NCI-H2196 (cell line): ENCODE measurements around the gene EGF.

Experiments used
- DNase-seq: peaks from one replicate; lab custom pipeline; 2025; ENCODE audit not compliant: unreplicated experiment; lab: John Stamatoyannopoulos, UW

Gene EGF

DNA sequence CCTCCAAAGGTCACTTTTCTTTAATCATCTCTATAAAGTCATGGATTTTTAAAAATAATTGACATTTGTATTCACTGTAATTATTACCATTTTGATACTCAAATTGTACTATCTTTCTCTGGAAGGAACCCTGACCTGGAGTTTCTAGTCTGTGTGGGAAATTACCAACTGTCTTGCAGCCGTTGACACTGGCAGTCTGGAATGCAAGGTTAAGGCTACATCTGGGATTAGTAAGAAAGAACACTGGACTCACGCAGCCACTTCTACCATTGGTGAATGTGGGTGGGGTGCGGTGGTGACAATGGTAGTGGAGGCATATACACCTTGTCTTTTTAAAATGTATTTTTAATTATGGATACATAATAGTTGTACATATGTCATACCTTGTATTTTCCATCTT, 40.9 kb downstream of the EGF start:
- no peak for DNase-seq

GRCh38 chr4:109955146-109955545, 42.5 kb downstream of the EGF start:
- no peak for DNase-seq

- DNase-seq: no peak
These were observed 44.5 kb downstream of the EGF start for GRCh38 chr4:109957227-109957626.

- no peak for DNase-seq
These were observed 46.5 kb downstream of the EGF start for GRCh38 chr4:109959195-109959594.

DNA sequence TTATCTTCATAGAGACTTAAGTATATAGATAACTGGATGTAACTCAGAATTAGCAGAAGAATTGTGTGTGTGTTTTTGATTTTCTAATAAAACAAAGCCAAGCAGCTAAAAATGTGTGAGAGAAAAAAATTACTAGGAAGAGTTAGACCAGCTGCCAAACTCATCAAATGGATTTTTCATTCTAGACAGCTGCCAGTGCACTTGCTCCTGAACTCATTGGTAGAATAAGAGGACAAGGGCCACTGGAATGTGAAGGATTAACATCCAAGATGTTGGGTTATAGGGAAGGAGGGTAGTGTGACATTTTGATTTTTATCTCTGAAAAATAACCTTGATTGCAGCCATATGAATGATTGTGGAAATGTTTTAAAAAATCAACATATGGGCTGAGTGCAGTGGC, 49.7 kb downstream of the EGF start:
- DNase-seq: no peak

GRCh38 chr4:109966891-109967481, 54.3 kb downstream of the EGF start:
- DNase-seq: no peak

DNA sequence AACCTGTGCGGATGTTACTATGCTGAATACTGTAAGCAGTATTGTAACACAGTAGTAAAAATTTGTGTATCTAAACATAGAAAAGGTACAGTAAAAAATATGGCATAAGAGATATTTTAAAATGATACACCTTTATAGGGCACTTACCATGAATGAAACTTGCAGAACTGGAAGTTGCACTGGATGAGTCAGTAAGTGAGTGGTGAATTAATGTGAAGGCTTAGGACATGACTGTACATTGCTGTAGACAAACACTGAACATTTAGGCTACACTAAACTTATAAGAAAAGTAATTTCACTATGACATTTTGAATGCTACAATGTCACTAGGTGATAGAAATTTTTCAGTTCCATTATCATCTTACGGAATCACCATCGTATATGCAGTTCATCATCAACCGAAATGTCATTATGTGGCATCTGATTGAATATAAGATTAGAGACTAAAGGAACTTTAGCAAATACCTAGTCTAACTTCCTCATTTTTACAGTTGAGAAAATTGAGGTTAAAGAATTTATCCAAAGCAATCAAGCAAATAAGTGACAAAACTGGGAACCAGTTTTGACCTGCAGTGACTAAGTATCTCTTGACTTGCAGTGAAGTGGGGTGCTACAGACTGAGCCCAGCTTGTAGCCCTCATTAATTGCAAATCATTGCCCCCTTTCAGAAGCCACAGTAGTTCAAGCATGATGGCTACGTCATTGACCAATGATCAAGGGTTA, 55.3 kb downstream of the EGF start:
- no peak for DNase-seq

- no peak for DNase-seq
These were observed 56.4 kb downstream of the EGF start for GRCh38 chr4:109969087-109969486.

DNA sequence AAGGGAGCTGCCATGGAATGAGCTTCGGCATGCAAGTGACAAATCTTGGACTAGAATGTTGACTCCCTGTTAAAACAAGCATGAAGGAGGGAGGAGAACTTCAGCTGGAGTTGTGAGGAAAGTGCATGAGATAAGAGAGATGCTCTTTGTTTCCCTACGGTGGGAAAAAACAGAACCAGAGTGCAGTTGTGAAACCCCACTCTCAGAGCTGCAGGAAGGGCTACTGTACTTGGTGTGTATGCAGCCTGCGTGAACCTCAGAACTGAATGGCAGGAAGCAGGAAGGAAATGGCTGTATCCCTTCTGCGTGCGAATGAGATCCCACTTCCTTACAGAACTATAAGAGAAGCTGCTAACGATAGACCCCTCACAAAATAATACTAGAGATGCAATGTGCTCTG, 57.2 kb downstream of the EGF start:
- no peak for DNase-seq

DNA sequence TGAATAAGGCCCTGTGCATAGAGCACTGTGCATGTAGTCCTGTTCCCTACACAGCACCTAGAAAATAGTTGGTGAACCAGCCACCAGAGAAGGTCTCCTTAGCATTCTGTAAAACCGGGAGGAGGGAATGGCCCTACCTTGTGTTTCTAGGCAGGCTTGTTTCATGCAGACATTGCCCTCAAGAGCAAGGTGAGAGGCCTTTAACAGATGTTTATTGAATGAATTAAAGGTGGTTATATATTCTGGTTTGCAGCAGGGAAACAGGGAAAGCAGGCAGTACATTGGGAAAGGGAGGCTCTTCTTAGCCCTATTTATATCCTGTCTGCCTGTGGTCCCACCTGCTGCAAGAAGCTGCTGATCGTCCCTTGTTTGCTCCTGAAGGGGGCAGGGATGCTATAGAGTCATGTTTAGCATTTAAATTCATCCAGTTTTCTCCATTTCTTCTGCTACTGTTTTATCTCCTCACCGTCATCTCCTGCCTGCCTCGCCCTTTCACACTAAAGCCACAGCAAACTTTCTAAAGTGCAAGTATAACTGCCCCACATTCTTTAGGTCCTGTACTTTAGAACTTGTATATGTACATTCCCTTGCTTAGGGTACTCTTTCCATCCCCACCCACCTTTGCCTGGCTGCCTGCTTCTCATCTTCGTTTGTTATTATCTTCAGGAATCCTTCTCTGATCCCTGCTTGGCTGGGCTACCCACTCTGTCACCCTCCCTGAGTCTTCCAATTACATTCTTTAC, 60.3 kb downstream of the EGF start:
- no peak for DNase-seq

DNA sequence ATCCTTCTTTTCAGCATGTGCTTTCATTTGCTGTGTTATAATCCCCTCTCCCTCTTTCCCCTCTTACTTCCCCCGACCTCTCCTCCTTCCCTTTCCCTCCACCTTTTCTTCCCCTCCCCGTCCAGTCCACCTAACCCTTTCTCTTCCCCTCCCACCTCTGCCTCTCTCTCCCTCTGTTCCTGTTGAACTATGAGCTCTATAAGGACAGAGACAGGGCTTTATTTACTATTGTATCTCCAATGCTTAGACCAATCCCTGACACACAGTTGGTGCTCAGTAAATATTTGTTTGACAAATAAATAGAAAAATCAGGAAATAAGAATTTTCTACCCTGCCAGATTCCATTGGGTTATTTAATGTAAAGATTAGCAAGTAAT, 60.8 kb downstream of the EGF start:
- DNase-seq: no peak

- DNase-seq: no peak
These were observed 63.5 kb downstream of the EGF start for GRCh38 chr4:109976189-109976588.

GRCh38 chr4:109977854-109978501, 65.3 kb downstream of the EGF start:
- DNase-seq: peak; percentile 39

- DNase-seq: no peak
These were observed 66.2 kb downstream of the EGF start for GRCh38 chr4:109978704-109979454.

DNA sequence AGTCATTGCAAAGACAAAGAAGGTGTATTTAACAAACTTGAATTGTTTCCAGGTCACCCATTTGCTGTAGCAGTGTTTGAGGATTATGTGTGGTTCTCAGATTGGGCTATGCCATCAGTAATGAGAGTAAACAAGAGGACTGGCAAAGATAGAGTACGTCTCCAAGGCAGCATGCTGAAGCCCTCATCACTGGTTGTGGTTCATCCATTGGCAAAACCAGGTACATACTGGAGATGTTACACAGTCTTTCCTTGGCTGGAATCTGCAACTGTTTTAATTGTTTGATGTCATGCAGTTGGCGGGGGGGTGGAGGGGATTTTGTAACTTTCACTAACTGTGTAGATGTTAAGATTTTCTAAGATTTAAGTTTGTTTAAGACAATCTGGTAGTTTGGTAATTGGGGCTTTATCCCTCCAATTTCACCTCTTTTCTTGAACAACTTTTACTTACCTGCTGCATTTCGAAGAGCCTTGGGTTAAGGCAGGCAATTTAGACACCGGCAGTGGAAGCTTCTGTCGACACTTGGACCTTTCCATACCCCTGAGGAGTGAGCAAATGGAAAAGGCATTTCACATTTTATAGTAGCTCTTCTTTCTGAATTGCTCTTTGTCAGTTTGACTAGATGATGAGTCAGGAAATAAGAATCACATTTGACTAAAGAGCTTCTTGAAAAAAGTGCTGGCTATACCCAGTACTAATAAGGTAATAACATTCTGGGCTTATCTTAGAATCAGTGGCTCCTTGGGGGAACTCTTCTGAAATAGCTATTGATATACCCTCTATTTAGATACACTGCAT, 67.4 kb downstream of the EGF start:
- DNase-seq: no peak

GRCh38 chr4:109981936-109982335, 69.3 kb downstream of the EGF start:
- no peak for DNase-seq

- DNase-seq: no peak
These were observed 69.8 kb downstream of the EGF start for GRCh38 chr4:109982521-109982920.

- no peak for DNase-seq
These were observed 73.6 kb downstream of the EGF start for GRCh38 chr4:109985993-109986974.

- DNase-seq: no peak
These were observed 76.4 kb downstream of the EGF start for GRCh38 chr4:109989044-109989443.
